Body of pancreas (tissue), 4 donors: ENCODE measurements around the gene POFUT2. TPM values are rescaled to one million over a fixed set of nuclear protein-coding genes. Genes with fewer than 3 reads are reported as not detected.

Source experiments
- ATAC-seq: fragments of 150-250 bp; one replicate; pipeline ENCODE4 v1.9.1; 2016
- DNase-seq, 4 donors: peaks; one replicate each; pipeline ENCODE4 v3.0.0-alpha.2; 2019
- H3K27ac ChIP-seq, 4 donors: fragments of 200-600 bp; sonication (generic); 1 replicate in 3 of 4; 2 replicates in 1 of 4; pipeline versions ENCODE4 v1.5.1 to v1.6.1; 2016 to 2019; ENCODE audit warnings: mild to moderate bottlenecking in 1 of 4, mixed read lengths in 1 of 4, moderate library complexity in 1 of 4
- H3K27me3 ChIP-seq, 2 donors: fragments of 200-600 bp; sonication (generic); one replicate each; pipeline ENCODE4 v1.6.0; 2016; ENCODE audit warnings: mild to moderate bottlenecking in 1 of 2
- H3K36me3 ChIP-seq, 2 donors: fragments of 200-600 bp; sonication (generic); replicated peaks in 1 of 2; 2 replicates each; pipeline ENCODE4 v1.5.1; 2016; ENCODE audit warnings: low read depth in 2 of 2; ENCODE audit not compliant: insufficient read depth in 1 of 2
- H3K4me1 ChIP-seq: fragments of 200-600 bp; sonication (generic); one replicate; pipeline ENCODE4 v1.6.0; 2016
- H3K4me3 ChIP-seq, 2 donors: fragments of 200-600 bp; sonication (generic); 1 replicate in 1 of 2; 2 replicates in 1 of 2; pipeline ENCODE4 v1.5.1; 2016 to 2019
- H3K9me3 ChIP-seq, 3 donors: fragments of 200-600 bp; sonication (generic); 1 replicate in 2 of 3; 2 replicates in 1 of 3; pipeline ENCODE4 v1.5.1; 2016
- CTCF ChIP-seq, 7 experiments: fragments of 450-650 bp in 4 of 7; fragments of 200-600 bp in 3 of 7; sonication (generic) in 3 of 7; IDR thresholded peaks; one replicate each; pipeline ENCODE4 v1.5.1; 2016 to 2019; ENCODE audit warnings: antibody characterized with exemption in 7 of 7
- POLR2A ChIP-seq, 3 donors: fragments of 450-650 bp; IDR thresholded peaks; one replicate each; pipeline ENCODE4 v1.6.1; 2016; ENCODE audit warnings: antibody characterized with exemption in 3 of 3, mild to moderate bottlenecking in 2 of 3
- WGBS, 2 donors: methylation state at CpG; one replicate each; pipeline ENCODE4 v1.1.5; 2017; 5-methylcytosine and 5-hydroxymethylcytosine counted together
- intact Hi-C: fragments of 100-400 bp; cut with DNase I; formaldehyde crosslinking; loops from one replicate; pipeline ENCODE4 v1.15.1; 2023
- total RNA-seq, 2 donors: library from RNA; depleted of rRNA; stranded (reverse); fragments of >200 nt; gene quantifications; one replicate each; pipeline ENCODE4 v1.1.0, GENCODE V29; 2016

POFUT2 gene
- total RNA-seq, 2 donors from 2014 or later = 16.3 to 46.1 TPM

DNA sequence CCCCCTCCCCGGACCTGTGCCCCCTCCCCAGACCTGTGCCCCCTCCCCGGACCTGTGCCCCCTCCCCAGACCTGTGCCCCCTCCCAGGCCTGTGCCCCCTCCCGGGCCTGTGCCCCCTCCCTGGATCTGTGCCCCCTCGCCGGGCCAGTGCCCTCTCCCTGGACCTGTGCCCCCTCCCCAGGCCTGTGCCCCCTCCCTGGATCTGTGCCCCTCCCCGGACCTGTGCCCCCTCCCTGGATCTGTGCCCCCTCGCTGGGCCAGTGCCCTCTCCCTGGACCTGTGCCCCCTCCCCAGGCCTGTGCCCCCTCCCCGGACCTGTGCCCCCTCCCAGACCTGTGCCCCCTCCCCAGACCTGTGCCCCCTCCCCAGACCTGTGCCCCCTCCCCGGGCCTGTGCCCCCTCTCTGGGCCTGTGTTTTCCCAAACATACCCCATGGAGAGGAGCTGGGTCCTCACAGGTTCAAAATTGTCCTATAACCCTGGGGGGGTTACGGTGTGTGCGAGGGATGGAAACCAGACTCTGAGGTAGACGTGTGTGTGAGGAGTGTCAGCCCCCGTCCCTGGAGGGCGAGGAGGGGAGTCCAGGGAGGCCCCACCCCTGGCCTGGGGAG lies 47.6 kb upstream of the POFUT2 start:
- DNase-seq = peak in 1 of 4 donors; percentile 8
- intact Hi-C loops = no loop called here
- WGBS, 2 donors = 43 to 46% methylated on average over 4 to 10 of the region's 14 CpGs

GRCh38 chr21:45334591-45335081 lies 46.9 kb upstream of the POFUT2 start:
- H3K4me1 ChIP-seq = peaks cover 48% of the 10 kb centered on the region
- no peak for ATAC-seq
- 51 to 64% methylated on average over 9 of the region's 9 CpGs for WGBS, 2 donors
- peak overlapping the region in 3 of 4 donors; percentile 6 to 50 (median 29) for H3K27ac ChIP-seq
- no peak overlapping the region for H3K4me3 ChIP-seq
- H3K9me3 ChIP-seq = no peaks in the 10 kb centered on the region
- no peaks in the 10 kb centered on the region for H3K27me3 ChIP-seq
- peak in 1 of 4 donors; percentile 8 for DNase-seq
- TF ChIP-seq CTCF (IDR thresholded peaks at IDR 0.05) (no peak), POLR2A (IDR thresholded peaks at IDR 0.05) (no peak)
- no peaks in the 10 kb centered on the region for H3K36me3 ChIP-seq
- intact Hi-C loops = no loop called here

More for the DNA sequence above, 47.6 kb upstream of the POFUT2 start:
- TF ChIP-seq CTCF (IDR thresholded peaks at IDR 0.05) (no peak), POLR2A (IDR thresholded peaks at IDR 0.05) (no peak)
- Histone ChIP-seq H3K27me3 (no peaks in the 10 kb centered on the region), H3K4me1 (peaks cover 48% of the 10 kb centered on the region), H3K4me3 (no peak overlapping the region), H3K27ac (no peak overlapping the region), H3K36me3 (no peaks in the 10 kb centered on the region), H3K9me3 (no peaks in the 10 kb centered on the region)
- ATAC-seq = no peak

- TF ChIP-seq CTCF (IDR thresholded peaks at IDR 0.05) = no peak
- no peak for TF ChIP-seq POLR2A (IDR thresholded peaks at IDR 0.05)
- H3K27ac ChIP-seq = peak overlapping the region in 3 of 4 donors; percentile 6 to 50 (median 29)
- peak in 1 of 4 donors; percentile 8 for DNase-seq
- no peaks in the 10 kb centered on the region for H3K27me3 ChIP-seq
- no peaks in the 10 kb centered on the region for H3K9me3 ChIP-seq
- no peak for ATAC-seq
- peaks cover 46% of the 10 kb centered on the region for H3K4me1 ChIP-seq
- WGBS, 2 donors = 50 to 76% methylated on average over 7 to 8 of the region's 8 CpGs
- H3K36me3 ChIP-seq = no peaks in the 10 kb centered on the region
- H3K4me3 ChIP-seq = no peak overlapping the region
- intact Hi-C loops = no loop called here
Measured at GRCh38 chr21:45334134-45334533, 46.4 kb upstream of the POFUT2 start.

- no peak overlapping the region for H3K4me3 ChIP-seq
- ATAC-seq (no peak), DNase-seq (peak in 1 of 4 donors; percentile 10)
- intact Hi-C loops = no loop called here
- no peaks in the 10 kb centered on the region for H3K9me3 ChIP-seq
- H3K27ac ChIP-seq = peak overlapping the region in 2 of 4 donors; percentile 29 to 50
- 45 to 48% methylated on average over 17 to 18 of the region's 18 CpGs for WGBS, 2 donors
- peaks cover 45% of the 10 kb centered on the region for H3K4me1 ChIP-seq
- no peaks in the 10 kb centered on the region for H3K36me3 ChIP-seq
- no peak for TF ChIP-seq CTCF (IDR thresholded peaks at IDR 0.05)
- no peak for TF ChIP-seq POLR2A (IDR thresholded peaks at IDR 0.05)
- no peaks in the 10 kb centered on the region for H3K27me3 ChIP-seq
Measured at GRCh38 chr21:45333583-45334121, 46.0 kb upstream of the POFUT2 start.
